ENCODE results near the gene OCA2. TPM values are rescaled to one million over a fixed set of nuclear protein-coding genes. Genes with fewer than 3 reads are reported as not detected.

The OCA2 gene
- total and polyA plus RNA-seq, 2 of the 13 experiments (the other 11 are each of a cell fraction or from before 2014, with no cell fraction given): 0.02 to 0.05 TPM

DNA sequence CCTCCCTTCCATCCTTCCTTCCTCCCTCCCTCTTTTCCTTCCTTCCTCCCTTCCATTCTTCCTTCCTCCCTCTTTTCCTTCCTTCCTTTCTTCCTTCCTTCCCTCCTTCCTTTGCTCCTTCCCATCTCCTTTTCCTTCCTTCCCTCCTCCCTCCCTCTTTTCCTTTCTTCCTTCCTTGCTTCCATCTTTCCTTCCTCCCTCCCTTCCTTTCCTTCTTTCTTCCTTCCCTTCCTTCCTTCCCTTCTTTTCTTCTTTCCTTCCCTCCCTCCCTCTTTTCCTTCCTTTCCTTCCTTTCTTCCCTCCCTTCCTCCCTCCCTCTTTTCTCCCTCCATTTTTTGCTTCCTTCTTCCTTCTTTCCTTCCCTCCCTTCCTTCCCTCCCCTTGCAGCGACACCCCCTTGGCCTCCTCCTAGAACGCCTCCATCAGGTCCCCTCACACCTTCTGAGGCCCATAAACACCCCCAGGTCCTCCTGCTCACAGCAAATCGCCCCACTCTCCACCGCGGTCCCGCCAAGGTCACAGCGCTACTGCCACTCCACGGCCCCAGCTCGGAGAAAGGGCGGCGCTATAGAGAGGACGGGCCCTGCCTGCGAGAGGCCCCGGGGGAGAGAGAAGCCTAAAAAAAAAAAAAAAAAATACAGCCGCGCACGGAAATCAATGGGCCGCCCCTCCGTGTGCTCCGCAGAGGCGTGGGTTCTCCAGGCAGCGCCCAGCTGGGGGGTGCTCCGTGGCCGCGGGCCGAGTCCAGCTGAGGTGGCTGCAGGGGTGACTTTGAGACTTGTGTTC lies 328.2 kb downstream of the OCA2 start:
- no TSS peak for BruUV-seq (replicated peaks)
- H3K4me1 ChIP-seq (ENCODE audit: insufficient read depth, low read length): no peaks in the 10 kb centered on the region
- intact Hi-C loops (cut with micrococcal nuclease; ENCODE audit: unreplicated experiment) (no loop called here), in situ Hi-C loops (cut with HindIII; ENCODE audit: extremely low pct_ligation_motif_present, low pct_unique_long_range_greater_than_20kb) (no loop called here)
- no peaks in the 10 kb centered on the region for H4K20me1 ChIP-seq (ENCODE audit: insufficient read depth, low read length)
- no peaks in the 10 kb centered on the region; a peak in 1 of 5 replicates for H3K27me3 ChIP-seq (ENCODE audit: control insufficient read depth in 1 of 2, insufficient read depth in 2 of 2, low read length in 2 of 2)
- 58% methylated on average over 26 of the region's 26 CpGs for WGBS (ENCODE audit: low lambda C conversion rate)
- no peaks in the 10 kb centered on the region for H3K9me3 ChIP-seq (ENCODE audit: low read length)
- H3K27ac ChIP-seq (ENCODE audit: extremely low read length, insufficient read depth, low read length): no peak overlapping the region
- no peak overlapping the region for H3K4me3 ChIP-seq (replicated peaks in 1 of 3; ENCODE audit: insufficient read depth in 1 of 3, low read depth in 2 of 3, low read length in 3 of 3)
- H2AFZ ChIP-seq (ENCODE audit: low read length): no peak overlapping the region
- H3K79me2 ChIP-seq (ENCODE audit: insufficient read depth, low read length): no peaks in the 10 kb centered on the region
- TF ChIP-seq GLI4 (CRISPR knock-in tag; IDR thresholded peaks at IDR 0.05; ENCODE audit: borderline replicate concordance) (no peak), PCBP2 (optimal IDR thresholded peaks at IDR 0.05; ENCODE audit: low read depth, low read length, poor library complexity, severe bottlenecking) (peak; percentile 54)
- ATAC-seq (no peak), FAIRE-seq (no peak), DNase-seq (ENCODE audit: low spot score) (no peak)
- CTCF ChIA-PET (ENCODE audit: low intra/inter-chr PET ratio, low total read pairs): no interaction called here
- H3K9ac ChIP-seq (ENCODE audit: insufficient read depth, low read depth, low read length): no peak overlapping the region
- POLR2A ChIA-PET: no interaction called here
- H3K36me3 ChIP-seq (replicated peaks in 1 of 2; ENCODE audit: control insufficient read depth in 1 of 2, insufficient read depth in 2 of 2, low read length in 2 of 2): no peaks in the 10 kb centered on the region
- no peak overlapping the region for H3K4me2 ChIP-seq (ENCODE audit: low read depth, low read length)

DNA sequence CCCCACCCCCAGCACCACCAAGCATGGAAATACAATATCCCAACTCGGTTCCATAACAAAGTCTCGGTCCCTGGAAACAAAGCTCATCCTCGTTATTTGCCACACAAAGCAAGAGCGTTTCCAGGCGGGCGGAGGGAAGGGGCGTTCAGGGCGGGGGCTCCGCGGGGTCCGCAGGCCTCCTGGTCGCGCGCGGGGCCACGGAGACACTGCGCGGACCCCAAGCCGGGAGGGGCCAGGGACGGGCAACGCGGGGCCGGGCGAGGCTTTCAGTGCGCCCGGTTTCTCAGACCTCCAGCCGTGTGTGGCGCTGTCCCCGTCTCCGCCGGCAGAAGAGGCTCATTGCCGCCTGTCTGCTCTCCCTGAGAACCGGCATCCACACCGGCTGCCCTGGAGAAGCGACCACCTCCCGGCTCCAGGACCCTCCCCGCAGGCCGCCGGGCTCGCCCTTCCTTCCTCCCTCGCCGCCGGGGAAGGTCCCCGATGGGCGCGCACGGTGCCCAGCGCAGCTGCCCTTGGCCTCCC lies 329.0 kb downstream of the OCA2 start:
- no peak overlapping the region for H3K27ac ChIP-seq (ENCODE audit: extremely low read length, insufficient read depth, low read length)
- in situ Hi-C loops (cut with HindIII; ENCODE audit: extremely low pct_ligation_motif_present, low pct_unique_long_range_greater_than_20kb): no loop called here
- TF ChIP-seq SP4 (CRISPR knock-in tag; IDR thresholded peaks at IDR 0.05): no peak
- TF ChIP-seq, protein P1, sequence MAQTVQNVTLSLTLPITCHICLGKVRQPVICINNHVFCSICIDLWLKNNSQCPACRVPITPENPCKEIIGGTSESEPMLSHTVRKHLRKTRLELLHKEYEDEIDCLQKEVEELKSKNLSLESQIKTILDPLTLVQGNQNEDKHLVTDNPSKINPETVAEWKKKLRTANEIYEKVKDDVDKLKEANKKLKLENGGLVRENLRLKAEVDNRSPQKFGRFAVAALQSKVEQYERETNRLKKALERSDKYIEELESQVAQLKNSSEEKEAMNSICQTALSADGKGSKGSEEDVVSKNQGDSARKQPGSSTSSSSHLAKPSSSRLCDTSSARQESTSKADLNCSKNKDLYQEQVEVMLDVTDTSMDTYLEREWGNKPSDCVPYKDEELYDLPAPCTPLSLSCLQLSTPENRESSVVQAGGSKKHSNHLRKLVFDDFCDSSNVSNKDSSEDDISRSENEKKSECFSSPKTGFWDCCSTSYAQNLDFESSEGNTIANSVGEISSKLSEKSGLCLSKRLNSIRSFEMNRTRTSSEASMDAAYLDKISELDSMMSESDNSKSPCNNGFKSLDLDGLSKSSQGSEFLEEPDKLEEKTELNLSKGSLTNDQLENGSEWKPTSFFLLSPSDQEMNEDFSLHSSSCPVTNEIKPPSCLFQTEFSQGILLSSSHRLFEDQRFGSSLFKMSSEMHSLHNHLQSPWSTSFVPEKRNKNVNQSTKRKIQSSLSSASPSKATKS (CRISPR knock-in tag; IDR thresholded peaks at IDR 0.05): no peak
- TF ChIP-seq, protein P2, sequence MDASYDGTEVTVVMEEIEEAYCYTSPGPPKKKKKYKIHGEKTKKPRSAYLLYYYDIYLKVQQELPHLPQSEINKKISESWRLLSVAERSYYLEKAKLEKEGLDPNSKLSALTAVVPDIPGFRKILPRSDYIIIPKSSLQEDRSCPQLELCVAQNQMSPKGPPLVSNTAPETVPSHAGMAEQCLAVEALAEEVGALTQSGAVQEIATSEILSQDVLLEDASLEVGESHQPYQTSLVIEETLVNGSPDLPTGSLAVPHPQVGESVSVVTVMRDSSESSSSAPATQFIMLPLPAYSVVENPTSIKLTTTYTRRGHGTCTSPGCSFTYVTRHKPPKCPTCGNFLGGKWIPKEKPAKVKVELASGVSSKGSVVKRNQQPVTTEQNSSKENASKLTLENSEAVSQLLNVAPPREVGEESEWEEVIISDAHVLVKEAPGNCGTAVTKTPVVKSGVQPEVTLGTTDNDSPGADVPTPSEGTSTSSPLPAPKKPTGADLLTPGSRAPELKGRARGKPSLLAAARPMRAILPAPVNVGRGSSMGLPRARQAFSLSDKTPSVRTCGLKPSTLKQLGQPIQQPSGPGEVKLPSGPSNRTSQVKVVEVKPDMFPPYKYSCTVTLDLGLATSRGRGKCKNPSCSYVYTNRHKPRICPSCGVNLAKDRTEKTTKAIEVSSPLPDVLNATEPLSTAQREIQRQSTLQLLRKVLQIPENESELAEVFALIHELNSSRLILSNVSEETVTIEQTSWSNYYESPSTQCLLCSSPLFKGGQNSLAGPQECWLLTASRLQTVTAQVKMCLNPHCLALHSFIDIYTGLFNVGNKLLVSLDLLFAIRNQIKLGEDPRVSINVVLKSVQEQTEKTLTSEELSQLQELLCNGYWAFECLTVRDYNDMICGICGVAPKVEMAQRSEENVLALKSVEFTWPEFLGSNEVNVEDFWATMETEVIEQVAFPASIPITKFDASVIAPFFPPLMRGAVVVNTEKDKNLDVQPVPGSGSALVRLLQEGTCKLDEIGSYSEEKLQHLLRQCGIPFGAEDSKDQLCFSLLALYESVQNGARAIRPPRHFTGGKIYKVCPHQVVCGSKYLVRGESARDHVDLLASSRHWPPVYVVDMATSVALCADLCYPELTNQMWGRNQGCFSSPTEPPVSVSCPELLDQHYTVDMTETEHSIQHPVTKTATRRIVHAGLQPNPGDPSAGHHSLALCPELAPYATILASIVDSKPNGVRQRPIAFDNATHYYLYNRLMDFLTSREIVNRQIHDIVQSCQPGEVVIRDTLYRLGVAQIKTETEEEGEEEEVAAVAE (CRISPR knock-in tag; IDR thresholded peaks at IDR 0.05; ENCODE audit: borderline replicate concordance): no peak
- no peak for TF ChIP-seq ZNF17 (CRISPR knock-in tag; IDR thresholded peaks at IDR 0.05)
- TF ChIP-seq, protein P3, sequence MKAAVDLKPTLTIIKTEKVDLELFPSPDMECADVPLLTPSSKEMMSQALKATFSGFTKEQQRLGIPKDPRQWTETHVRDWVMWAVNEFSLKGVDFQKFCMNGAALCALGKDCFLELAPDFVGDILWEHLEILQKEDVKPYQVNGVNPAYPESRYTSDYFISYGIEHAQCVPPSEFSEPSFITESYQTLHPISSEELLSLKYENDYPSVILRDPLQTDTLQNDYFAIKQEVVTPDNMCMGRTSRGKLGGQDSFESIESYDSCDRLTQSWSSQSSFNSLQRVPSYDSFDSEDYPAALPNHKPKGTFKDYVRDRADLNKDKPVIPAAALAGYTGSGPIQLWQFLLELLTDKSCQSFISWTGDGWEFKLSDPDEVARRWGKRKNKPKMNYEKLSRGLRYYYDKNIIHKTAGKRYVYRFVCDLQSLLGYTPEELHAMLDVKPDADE (CRISPR knock-in tag; IDR thresholded peaks at IDR 0.05): no peak
- TF ChIP-seq ZNF619 (CRISPR knock-in tag; IDR thresholded peaks at IDR 0.05): no peak
- no peak for TF ChIP-seq FOXM1 (CRISPR knock-in tag; IDR thresholded peaks at IDR 0.05)

More for the DNA sequence above, 329.0 kb downstream of the OCA2 start:
- intact Hi-C loops (cut with micrococcal nuclease; ENCODE audit: unreplicated experiment): no loop called here
- ATAC-seq (no peak), FAIRE-seq (no peak), DNase-seq (ENCODE audit: low spot score) (no peak)
- no peaks in the 10 kb centered on the region; a peak in 1 of 5 replicates for H3K27me3 ChIP-seq (ENCODE audit: control insufficient read depth in 1 of 2, insufficient read depth in 2 of 2, low read length in 2 of 2)
- H3K4me3 ChIP-seq (replicated peaks in 1 of 3; ENCODE audit: insufficient read depth in 1 of 3, low read depth in 2 of 3, low read length in 3 of 3): no peak overlapping the region
- no peak overlapping the region for H2AFZ ChIP-seq (ENCODE audit: low read length)
- H3K9me3 ChIP-seq (ENCODE audit: low read length): no peaks in the 10 kb centered on the region
- no peaks in the 10 kb centered on the region for H3K4me1 ChIP-seq (ENCODE audit: insufficient read depth, low read length)
- WGBS (ENCODE audit: low lambda C conversion rate): 70% methylated on average over 25 of the region's 48 CpGs
- POLR2A ChIA-PET: no interaction called here
- H3K9ac ChIP-seq (ENCODE audit: insufficient read depth, low read depth, low read length): no peak overlapping the region
- no peaks in the 10 kb centered on the region for H3K36me3 ChIP-seq (replicated peaks in 1 of 2; ENCODE audit: control insufficient read depth in 1 of 2, insufficient read depth in 2 of 2, low read length in 2 of 2)
- no peaks in the 10 kb centered on the region for H4K20me1 ChIP-seq (ENCODE audit: insufficient read depth, low read length)
- BruUV-seq (replicated peaks): no TSS peak
- CTCF ChIA-PET (ENCODE audit: low intra/inter-chr PET ratio, low total read pairs): no interaction called here
- no peak overlapping the region for H3K4me2 ChIP-seq (ENCODE audit: low read depth, low read length)
- no peaks in the 10 kb centered on the region for H3K79me2 ChIP-seq (ENCODE audit: insufficient read depth, low read length)

Data from HepG2 (cell line).